SK-N-SH (cell line): ENCODE results near the gene ABCB10. TPM values are rescaled to one million over a fixed set of nuclear protein-coding genes. Genes with fewer than 3 reads are reported as not detected.

Source experiments
- CTCF ChIA-PET: fragments of 300-600, 350-600 bp; formaldehyde crosslinking; extraction: SDS; loops from one replicate; lab custom pipeline; 2021; lab: Yijun Ruan, JAX
- POLR2A ChIA-PET: fragments of 350-600 bp; sonication (Branson Sonifier 250); formaldehyde crosslinking; extraction: SDS; loops from one replicate; lab custom pipeline; 2020; ENCODE audit warnings: antibody characterized with exemption, inconsistent platforms; lab: Yijun Ruan, JAX
- DNase-seq: peaks from one replicate; pipeline ENCODE4 v3.0.0; 2012
- H2AFZ ChIP-seq: fragments of 200-600 bp; sonication (generic); 2 replicates; pipeline ENCODE4 v1.8.1; 2016; ENCODE audit warnings: antibody characterized with exemption, mild to moderate bottlenecking, low read depth
- H3F3A ChIP-seq: fragments of 200-600 bp; sonication (generic); replicated peaks from 2 replicates; pipeline ENCODE3; 2016; ENCODE audit warnings: antibody characterized with exemption, mild to moderate bottlenecking; ENCODE audit not compliant: insufficient read depth
- H3K27ac ChIP-seq, 2 experiments: fragments of 200-500 bp in 1 of 2; fragments of 200-600 bp in 1 of 2; sonication (Bioruptor generic) in 1 of 2; sonication (generic), shearing (Covaris generic) in 1 of 2; 2 replicates each; pipeline versions ENCODE4 v1.5.1 to v1.6.1; 2014 to 2016; ENCODE audit warnings: low read depth in 2 of 2, inconsistent platforms in 1 of 2, low read length in 1 of 2, mild to moderate bottlenecking in 1 of 2, mixed read lengths in 1 of 2
- H3K27me3 ChIP-seq: fragments of 200-600 bp; sonication (generic), shearing (Covaris generic); 2 replicates; pipeline ENCODE4 v1.6.1; 2016; ENCODE audit warnings: mixed run types; ENCODE audit not compliant: insufficient read depth
- H3K36me3 ChIP-seq, 2 experiments: fragments of 200-500 bp in 1 of 2; fragments of 200-600 bp in 1 of 2; sonication (Bioruptor generic) in 1 of 2; sonication (generic) in 1 of 2; replicated peaks in 1 of 2; 2 replicates each; pipeline versions ENCODE3 to v1.5.1; 2014 to 2016; ENCODE audit warnings: low read length in 1 of 2, mild to moderate bottlenecking in 1 of 2; ENCODE audit not compliant: insufficient read depth in 2 of 2, control insufficient read depth in 1 of 2
- H3K4me1 ChIP-seq, 2 experiments: fragments of 200-500 bp in 1 of 2; fragments of 200-600 bp in 1 of 2; sonication (Bioruptor generic) in 1 of 2; sonication (generic), shearing (Covaris generic) in 1 of 2; 2 replicates each; pipeline versions ENCODE4 v1.5.1 to v1.6.1; 2014 to 2016; ENCODE audit warnings: low read depth in 1 of 2, low read length in 1 of 2, mixed run types in 1 of 2; ENCODE audit not compliant: insufficient read depth in 2 of 2, control insufficient read depth in 1 of 2
- H3K4me2 ChIP-seq: fragments of 200-600 bp; sonication (generic), shearing (Covaris generic); 2 replicates; pipeline ENCODE4 v1.6.1; 2017; ENCODE audit warnings: mixed run types
- H3K4me3 ChIP-seq, 2 experiments: fragments of 200-500 bp in 1 of 2; fragments of 200-600 bp in 1 of 2; sonication (Bioruptor generic) in 1 of 2; sonication (generic), shearing (Covaris generic) in 1 of 2; 2 replicates each; pipeline versions ENCODE4 v1.5.1 to v1.8.1; 2014 to 2016; ENCODE audit warnings: low read depth in 2 of 2, inconsistent platforms in 1 of 2, low read length in 1 of 2, mild to moderate bottlenecking in 1 of 2, mixed read lengths in 1 of 2, moderate library complexity in 1 of 2
- H3K79me2 ChIP-seq: fragments of 200-600 bp; sonication (generic); 2 replicates; pipeline ENCODE4 v1.8.1; 2017; ENCODE audit warnings: mild to moderate bottlenecking; ENCODE audit not compliant: insufficient read depth
- H3K9ac ChIP-seq: fragments of 200-600 bp; sonication (generic); 2 replicates; pipeline ENCODE4 v1.6.1; 2017; ENCODE audit warnings: mixed run types
- H3K9me2 ChIP-seq: fragments of 200-600 bp; sonication (generic); 2 replicates; pipeline ENCODE4 v1.6.1; 2017; ENCODE audit warnings: mixed run types
- H3K9me3 ChIP-seq: fragments of 200-600 bp; sonication (generic); 2 replicates; pipeline ENCODE4 v1.6.1; 2017; ENCODE audit warnings: mixed run types, mild to moderate bottlenecking, moderate library complexity
- H4K20me1 ChIP-seq: fragments of 200-600 bp; sonication (generic); 2 replicates; pipeline ENCODE4 v1.6.1; 2017; ENCODE audit warnings: mild to moderate bottlenecking, mixed run types; ENCODE audit not compliant: insufficient read depth
- GABPA ChIP-seq: IDR thresholded peaks from 2 replicates; pipeline ENCODE4 v1.4.0; 2012; ENCODE audit warnings: low read depth, mild to moderate bottlenecking
- GATA2 ChIP-seq: sonication (generic); formaldehyde crosslinking; IDR thresholded peaks from 2 replicates; pipeline ENCODE4 v1.5.0; 2020; ENCODE audit warnings: mild to moderate bottlenecking, missing genetic modification reagents
- MAX ChIP-seq: IDR thresholded peaks from 2 replicates; pipeline ENCODE4 v1.4.0; 2012; ENCODE audit warnings: low read depth
- SMC3 ChIP-seq: IDR thresholded peaks from 2 replicates; pipeline ENCODE4 v1.6.1; 2012; ENCODE audit warnings: low read depth, low read length, improper control_type of control experiment
- TEAD4 ChIP-seq: IDR thresholded peaks from 2 replicates; pipeline ENCODE4 v1.4.0; 2012; ENCODE audit warnings: mild to moderate bottlenecking, borderline replicate concordance; ENCODE audit not compliant: insufficient read depth
- WGBS: methylation state at CpG from one replicate; pipeline ENCODE4 v1.1.6; 2017; ENCODE audit warnings: low lambda C conversion rate; 5-methylcytosine and 5-hydroxymethylcytosine counted together
- polyA plus RNA-seq, 3 experiments: library from polyadenylated mRNA; depleted of rRNA; stranded (reverse); fragments of >200 nt; gene quantifications; 2 replicates each; pipeline ENCODE4 v1.2.3, GENCODE V29; 2012
- TF ChIP-seq, protein P1 (sequence below): fragments of 150-350 bp; IDR thresholded peaks from 2 replicates; pipeline ENCODE4 v1.6.1; 2016; ENCODE audit warnings: mild to moderate bottlenecking, low read depth, low read length

The ABCB10 gene
- polyA plus RNA-seq, 1 of the 3 experiments (the other 2 are of a cell fraction), result 5.7 TPM

GRCh38 chr1:229482511-229482910, 76.0 kb downstream of the ABCB10 start:
- Histone ChIP-seq H3K9me3 (no peaks in the 10 kb centered on the region), H3K9ac (no peak overlapping the region), H3K79me2 (no peaks in the 10 kb centered on the region), H4K20me1 (no peaks in the 10 kb centered on the region), H3K36me3 (peaks cover 45 to 76% of the 10 kb centered on the region in 2 experiments), H2AFZ (no peak overlapping the region), H3K4me2 (no peak overlapping the region), H3F3A (no peaks in the 10 kb centered on the region), H3K4me1 (peaks cover 0 to 7% of the 10 kb centered on the region in 2 experiments; a peak in 1 of 4 replicates), H3K9me2 (no peaks in the 10 kb centered on the region), H3K27me3 (no peaks in the 10 kb centered on the region), H3K27ac (no peak overlapping the region), H3K4me3 (no peak overlapping the region)
- TF ChIP-seq SMC3, result no peak
- TF ChIP-seq TEAD4, result no peak
- TF ChIP-seq GABPA, result no peak
- TF ChIP-seq, protein P1, sequence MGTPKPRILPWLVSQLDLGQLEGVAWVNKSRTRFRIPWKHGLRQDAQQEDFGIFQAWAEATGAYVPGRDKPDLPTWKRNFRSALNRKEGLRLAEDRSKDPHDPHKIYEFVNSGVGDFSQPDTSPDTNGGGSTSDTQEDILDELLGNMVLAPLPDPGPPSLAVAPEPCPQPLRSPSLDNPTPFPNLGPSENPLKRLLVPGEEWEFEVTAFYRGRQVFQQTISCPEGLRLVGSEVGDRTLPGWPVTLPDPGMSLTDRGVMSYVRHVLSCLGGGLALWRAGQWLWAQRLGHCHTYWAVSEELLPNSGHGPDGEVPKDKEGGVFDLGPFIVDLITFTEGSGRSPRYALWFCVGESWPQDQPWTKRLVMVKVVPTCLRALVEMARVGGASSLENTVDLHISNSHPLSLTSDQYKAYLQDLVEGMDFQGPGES, result no peak
- 78% methylated on average over 5 of the region's 5 CpGs for WGBS
- ChIA-PET POLR2A (interaction anchor here (1.0 kb wide), 1 partner anchor 26 kb away, joined by 3 read pairs; no protein-coding TSS in a partner anchor), CTCF (interaction anchor here (0.7 to 8.7 kb wide), 47 partner anchors 9 to 1161 kb away, joined by 3 to 143 read pairs (median 4); partner anchors contain the start of genes NUP133 and RAB4A)
- DNase-seq, result no peak

DNA sequence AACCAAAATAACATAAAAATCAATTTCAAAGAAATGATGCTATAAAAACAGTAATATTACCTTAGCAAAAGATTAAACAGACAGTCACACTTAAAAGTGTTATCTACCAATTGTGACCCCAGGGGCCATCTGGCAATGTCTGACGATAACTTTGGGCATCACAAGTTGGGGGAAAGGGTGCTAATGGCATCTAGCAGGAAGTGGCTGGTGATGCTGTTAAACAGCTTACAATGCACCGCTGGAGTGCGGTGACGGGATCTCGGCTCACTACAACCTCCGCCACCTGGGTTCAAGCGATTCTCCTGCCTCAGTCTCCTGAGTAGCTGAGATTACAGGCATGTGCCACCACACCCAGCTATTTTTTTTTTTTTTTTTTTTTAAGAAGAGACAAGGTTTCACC, 78.0 kb downstream of the ABCB10 start:
- Histone ChIP-seq H4K20me1 (no peaks in the 10 kb centered on the region), H2AFZ (no peak overlapping the region), H3F3A (no peaks in the 10 kb centered on the region), H3K27me3 (no peaks in the 10 kb centered on the region), H3K9me3 (no peaks in the 10 kb centered on the region), H3K4me2 (no peak overlapping the region), H3K36me3 (peaks cover 33 to 69% of the 10 kb centered on the region in 2 experiments), H3K4me1 (peaks cover 0 to 7% of the 10 kb centered on the region in 2 experiments; a peak in 1 of 4 replicates), H3K9me2 (no peaks in the 10 kb centered on the region), H3K27ac (no peak overlapping the region), H3K9ac (no peak overlapping the region), H3K79me2 (no peaks in the 10 kb centered on the region), H3K4me3 (no peak overlapping the region)
- peak; percentile 31 for DNase-seq
- no peak for TF ChIP-seq MAX
- TF ChIP-seq GATA2 (CRISPR knock-in tag), result 0 out of 2 replicates have a peak, but pooled peaks have one; percentile 29
- WGBS, result 95% methylated on average over 7 of the region's 7 CpGs
- ChIA-PET POLR2A (interaction anchor here (0.7 kb wide), 1 partner anchor 222 kb away, joined by 3 read pairs; no protein-coding TSS in a partner anchor), CTCF (interaction anchor here (0.9 to 8.7 kb wide), 9 partner anchors 13 to 816 kb away, joined by 3 to 143 read pairs (median 10); no protein-coding TSS in a partner anchor)

GRCh38 chr1:229479660-229480399, 78.7 kb downstream of the ABCB10 start:
- CTCF ChIA-PET, result interaction anchor here (0.7 to 8.7 kb wide), 9 partner anchors 13 to 816 kb away, joined by 3 to 143 read pairs (median 5); no protein-coding TSS in a partner anchor
- Histone ChIP-seq H3K4me2 (no peak overlapping the region), H3K4me1 (peaks cover 0 to 7% of the 10 kb centered on the region in 2 experiments; a peak in 1 of 4 replicates), H3K36me3 (peaks cover 32 to 69% of the 10 kb centered on the region in 2 experiments), H3K9me2 (no peaks in the 10 kb centered on the region), H3K27me3 (no peaks in the 10 kb centered on the region), H3K4me3 (0 out of 4 replicates have a peak overlapping the region, but pooled peaks of 1 of the 2 experiments have one; percentile 5), H4K20me1 (no peaks in the 10 kb centered on the region), H3K27ac (no peak overlapping the region), H3K9me3 (no peaks in the 10 kb centered on the region), H2AFZ (no peak overlapping the region), H3K9ac (no peak overlapping the region), H3K79me2 (no peaks in the 10 kb centered on the region), H3F3A (no peaks in the 10 kb centered on the region)
- no peak for TF ChIP-seq MAX
- POLR2A ChIA-PET, result interaction anchor here (0.7 kb wide), 1 partner anchor 221 kb away, joined by 3 read pairs; no protein-coding TSS in a partner anchor
- WGBS, result 96% methylated on average over 10 of the region's 10 CpGs
- no peak for DNase-seq
